HL-60 (cell line): ENCODE measurements around the gene PXDN.

Experiments used
- DNase-seq, 2 experiments: peaks; one replicate each; pipeline ENCODE4 v3.0.0-alpha.2; 2010 to 2020; ENCODE audit warnings: low read depth in 1 of 2, low spot score in 1 of 2
- H3K27ac ChIP-seq: fragments of 250-450 bp; sonication (Bioruptor Pico); replicated peaks from 2 replicates; pipeline ENCODE4 v1.5.1; 2020; ENCODE audit warnings: mild to moderate bottlenecking, moderate library complexity
- H3K27me3 ChIP-seq: fragments of 250-450 bp; sonication (Bioruptor Pico); 2 replicates; pipeline ENCODE4 v1.5.1; 2021; ENCODE audit warnings: mild to moderate bottlenecking, moderate library complexity; ENCODE audit not compliant: insufficient read depth, poor library complexity, severe bottlenecking
- H3K4me3 ChIP-seq: replicated peaks from 2 replicates; pipeline ENCODE4 v1.5.1; 2011; ENCODE audit warnings: mild to moderate bottlenecking, control low read depth, low read length; ENCODE audit not compliant: insufficient read depth
- CTCF ChIP-seq: IDR thresholded peaks from one replicate; pipeline ENCODE4 v1.5.1; 2011; ENCODE audit warnings: low read length, control low read depth, inconsistent platforms; ENCODE audit not compliant: insufficient read depth
- GABPA ChIP-seq: IDR thresholded peaks from 2 replicates; pipeline ENCODE4 v1.6.1; 2012; ENCODE audit warnings: low read depth
- POLR2AphosphoS5 ChIP-seq: IDR thresholded peaks from 2 replicates; pipeline ENCODE4 v1.6.1; 2012; ENCODE audit warnings: low read depth
- SPI1 ChIP-seq: IDR thresholded peaks from 2 replicates; pipeline ENCODE4 v1.6.1; 2012; ENCODE audit warnings: low read depth, mild to moderate bottlenecking, borderline replicate concordance
- TF ChIP-seq, protein P1 (sequence below): IDR thresholded peaks from 2 replicates; pipeline ENCODE4 v1.6.1; 2012; ENCODE audit warnings: low read depth; ENCODE audit not compliant: insufficient replicate concordance

Gene PXDN

DNA sequence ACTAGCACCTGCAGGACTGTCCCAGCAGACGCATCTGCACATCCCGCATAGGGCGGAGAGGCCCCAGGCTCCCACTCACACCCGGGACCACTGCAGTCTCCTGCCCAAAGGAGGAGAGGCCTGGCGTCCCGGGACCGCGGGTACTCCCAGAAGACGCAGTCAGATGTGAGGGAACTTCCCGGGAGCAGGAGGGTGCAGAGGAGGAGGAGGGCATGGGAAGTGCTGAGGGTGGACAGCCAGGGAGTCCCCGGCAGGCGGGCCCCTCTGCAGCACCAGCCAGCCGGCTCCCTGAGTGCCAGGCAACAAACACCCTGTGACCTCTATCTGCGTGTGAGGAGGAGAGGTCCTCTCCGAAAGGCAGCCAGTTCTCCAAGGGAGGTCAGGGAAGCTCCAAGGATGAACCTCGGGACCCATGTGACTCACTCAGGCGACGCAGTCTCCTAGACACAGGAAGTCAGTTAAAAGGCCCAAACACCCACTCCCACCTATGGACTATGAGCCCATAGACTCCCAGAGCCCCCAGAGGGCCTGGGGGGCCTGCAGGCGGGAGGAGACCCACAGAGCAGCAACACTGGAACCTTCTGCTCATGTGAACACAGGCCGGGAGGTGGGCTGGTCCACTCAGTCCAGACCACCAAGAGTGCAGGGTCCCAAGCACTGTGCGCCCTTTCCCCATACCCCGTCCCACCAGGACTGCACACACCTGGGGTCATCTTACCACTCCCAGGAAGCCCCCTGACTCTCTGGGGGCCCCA lies 4.2 kb downstream of the PXDN start:
- TF ChIP-seq, protein P1, sequence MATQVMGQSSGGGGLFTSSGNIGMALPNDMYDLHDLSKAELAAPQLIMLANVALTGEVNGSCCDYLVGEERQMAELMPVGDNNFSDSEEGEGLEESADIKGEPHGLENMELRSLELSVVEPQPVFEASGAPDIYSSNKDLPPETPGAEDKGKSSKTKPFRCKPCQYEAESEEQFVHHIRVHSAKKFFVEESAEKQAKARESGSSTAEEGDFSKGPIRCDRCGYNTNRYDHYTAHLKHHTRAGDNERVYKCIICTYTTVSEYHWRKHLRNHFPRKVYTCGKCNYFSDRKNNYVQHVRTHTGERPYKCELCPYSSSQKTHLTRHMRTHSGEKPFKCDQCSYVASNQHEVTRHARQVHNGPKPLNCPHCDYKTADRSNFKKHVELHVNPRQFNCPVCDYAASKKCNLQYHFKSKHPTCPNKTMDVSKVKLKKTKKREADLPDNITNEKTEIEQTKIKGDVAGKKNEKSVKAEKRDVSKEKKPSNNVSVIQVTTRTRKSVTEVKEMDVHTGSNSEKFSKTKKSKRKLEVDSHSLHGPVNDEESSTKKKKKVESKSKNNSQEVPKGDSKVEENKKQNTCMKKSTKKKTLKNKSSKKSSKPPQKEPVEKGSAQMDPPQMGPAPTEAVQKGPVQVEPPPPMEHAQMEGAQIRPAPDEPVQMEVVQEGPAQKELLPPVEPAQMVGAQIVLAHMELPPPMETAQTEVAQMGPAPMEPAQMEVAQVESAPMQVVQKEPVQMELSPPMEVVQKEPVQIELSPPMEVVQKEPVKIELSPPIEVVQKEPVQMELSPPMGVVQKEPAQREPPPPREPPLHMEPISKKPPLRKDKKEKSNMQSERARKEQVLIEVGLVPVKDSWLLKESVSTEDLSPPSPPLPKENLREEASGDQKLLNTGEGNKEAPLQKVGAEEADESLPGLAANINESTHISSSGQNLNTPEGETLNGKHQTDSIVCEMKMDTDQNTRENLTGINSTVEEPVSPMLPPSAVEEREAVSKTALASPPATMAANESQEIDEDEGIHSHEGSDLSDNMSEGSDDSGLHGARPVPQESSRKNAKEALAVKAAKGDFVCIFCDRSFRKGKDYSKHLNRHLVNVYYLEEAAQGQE = no peak
- no peak for TF ChIP-seq SPI1
- TF ChIP-seq CTCF = no peak
- no peak for TF ChIP-seq GABPA
- no peak for TF ChIP-seq POLR2AphosphoS5
- no peak overlapping the region for H3K4me3 ChIP-seq
- DNase-seq = no peak
- H3K27me3 ChIP-seq = peaks cover 14% of the 10 kb centered on the region
- H3K27ac ChIP-seq = no peak overlapping the region

GRCh38 chr2:1739322-1739957 lies 4.9 kb downstream of the PXDN start:
- Histone ChIP-seq H3K27me3 (peaks cover 10% of the 10 kb centered on the region), H3K4me3 (no peak overlapping the region), H3K27ac (no peak overlapping the region)
- no peak for DNase-seq
- TF ChIP-seq, protein P1 = no peak
- TF ChIP-seq GABPA (no peak), POLR2AphosphoS5 (no peak), CTCF (no peak), SPI1 (no peak)

GRCh38 chr2:1738646-1739302 lies 5.5 kb downstream of the PXDN start:
- no peak for DNase-seq
- no peak for TF ChIP-seq GABPA
- no peak for TF ChIP-seq CTCF
- no peak for TF ChIP-seq SPI1
- no peak for TF ChIP-seq POLR2AphosphoS5
- TF ChIP-seq, protein P1 = no peak
- H3K27ac ChIP-seq = no peak overlapping the region
- no peak overlapping the region for H3K4me3 ChIP-seq
- H3K27me3 ChIP-seq = peaks cover 10% of the 10 kb centered on the region
